Pancreas (tissue), 10 donors: ENCODE results near the gene ZNF581. TPM values are rescaled to one million over a fixed set of nuclear protein-coding genes. Genes with fewer than 3 reads are reported as not detected.

Experiments
- ATAC-seq, 4 donors: fragments of 200-7000 bp; cut with Tn5 transposase; one replicate each; pipeline versions ENCODE4 v1.8.0 to v1.9.1; 2020; ENCODE audit warnings: mild to moderate bottlenecking in 4 of 4, moderate library complexity in 4 of 4
- DNase-seq, 6 donors: peaks; one replicate each; pipeline ENCODE4 v3.0.0-alpha.2; 2020
- FAIRE-seq: peaks from 2 replicates; lab custom pipeline; 2012; peaks lifted over from hg19 to GRCh38; lab: Jason Lieb, UNC
- H3K27ac ChIP-seq, 4 donors: fragments of 200-600 bp; sonication (generic); 1 replicate in 3 of 4; 2 replicates in 1 of 4; pipeline versions ENCODE4 v1.5.0 to v1.8.0; 2020
- H3K27me3 ChIP-seq, 4 donors: fragments of 200-600 bp; one replicate each; pipeline ENCODE4 v1.8.0; 2021
- H3K36me3 ChIP-seq, 3 donors: fragments of 200-600 bp; sonication (generic) in 1 of 3; one replicate each; pipeline versions ENCODE4 v1.5.0 to v1.8.0; 2020 to 2021
- H3K4me1 ChIP-seq, 3 donors: fragments of 200-600 bp; one replicate each; pipeline ENCODE4 v1.8.0; 2021
- H3K4me3 ChIP-seq, 4 donors: fragments of 200-600 bp; sonication (generic) in 2 of 4; one replicate each; pipeline versions ENCODE4 v1.5.0 to v1.8.0; 2020 to 2021
- H3K9me3 ChIP-seq, 4 donors: fragments of 200-600 bp; one replicate each; pipeline ENCODE4 v1.8.0; 2021
- WGBS, 2 donors: extraction: QIAGEN DNeasy Blood & Tissue Kit; methylation state at CpG; one replicate each; pipeline ENCODE4 v1.1.7; 2013; 5-methylcytosine and 5-hydroxymethylcytosine counted together
- intact Hi-C, 3 donors: fragments of 100-400 bp; cut with DNase I; formaldehyde crosslinking; loops; one replicate each; pipeline versions ENCODE4 v1.11.1 to v1.14.2; 2022
- polyA plus RNA-seq, 2 donors: library from polyadenylated mRNA; stranded (reverse); fragments of 200-250 nt; gene quantifications; one replicate each; pipeline ENCODE4 v1.2.3, GENCODE V29; 2013
- total RNA-seq, 6 donors: library from RNA; stranded (reverse); fragmentation: NEBNext Ultra II Directional in 4 of 6; extraction: Animal tissue kit (Norgen Biotek cat#: 25700) in 4 of 6; gene quantifications; one replicate each; pipeline versions ENCODE4 v1.2.1 to v1.2.4, GENCODE V29; 2021 to 2023
- TF ChIP-seq, protein P1 (sequence below), 4 donors: fragments of 200-600 bp; sonication (generic) in 3 of 4; IDR thresholded peaks; one replicate each; pipeline versions ENCODE4 v1.5.0 to v1.8.0; 2021; ENCODE audit warnings: antibody characterized with exemption in 4 of 4
- donor health status: healthy with polysubstance abuse.
- donor health status: DM: no; HTN: no; CAD: no; lungs with moderate emphysema.
- donor health status: DM: no; HTN: no; CAD: no.
- donor health status: control.
- donor health status: control.
- donor health status: Bipolar disorder and iron deficiency.
- donor health status: DM: yes; HTN: yes; CAD: no.
- donor health status: DM: no; HTN: no; CAD: no.
- donor health status: DM: no; HTN: no; CAD: no.
- donor health status: DM: yes; HTN: yes; CAD: no.

ZNF581 gene
- total and polyA plus RNA-seq, 8 donors = 12.9 to 23.2 (median 15.2) TPM

- intact Hi-C loops = no loop called here
- Histone ChIP-seq H3K4me3 (peak within 1 kb of the TSS; percentile 74 to 98 (median 84)), H3K27ac (peak within 1 kb of the TSS; percentile 67 to 88 (median 84)), H3K27me3 (no peaks in the 10 kb centered on the region), H3K9me3 (no peaks in the 10 kb centered on the region), H3K36me3 (peaks cover 0 to 20% (median 11%) of the 10 kb centered on the region in 3 donors), H3K4me1 (peaks cover 24 to 41% (median 25%) of the 10 kb centered on the region in 3 donors)
- TF ChIP-seq, protein P1, sequence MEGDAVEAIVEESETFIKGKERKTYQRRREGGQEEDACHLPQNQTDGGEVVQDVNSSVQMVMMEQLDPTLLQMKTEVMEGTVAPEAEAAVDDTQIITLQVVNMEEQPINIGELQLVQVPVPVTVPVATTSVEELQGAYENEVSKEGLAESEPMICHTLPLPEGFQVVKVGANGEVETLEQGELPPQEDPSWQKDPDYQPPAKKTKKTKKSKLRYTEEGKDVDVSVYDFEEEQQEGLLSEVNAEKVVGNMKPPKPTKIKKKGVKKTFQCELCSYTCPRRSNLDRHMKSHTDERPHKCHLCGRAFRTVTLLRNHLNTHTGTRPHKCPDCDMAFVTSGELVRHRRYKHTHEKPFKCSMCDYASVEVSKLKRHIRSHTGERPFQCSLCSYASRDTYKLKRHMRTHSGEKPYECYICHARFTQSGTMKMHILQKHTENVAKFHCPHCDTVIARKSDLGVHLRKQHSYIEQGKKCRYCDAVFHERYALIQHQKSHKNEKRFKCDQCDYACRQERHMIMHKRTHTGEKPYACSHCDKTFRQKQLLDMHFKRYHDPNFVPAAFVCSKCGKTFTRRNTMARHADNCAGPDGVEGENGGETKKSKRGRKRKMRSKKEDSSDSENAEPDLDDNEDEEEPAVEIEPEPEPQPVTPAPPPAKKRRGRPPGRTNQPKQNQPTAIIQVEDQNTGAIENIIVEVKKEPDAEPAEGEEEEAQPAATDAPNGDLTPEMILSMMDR (IDR thresholded peaks at IDR 0.05) = no peak
- 0 to 1% methylated on average over 62 to 101 of the region's 101 CpGs for WGBS, 2 donors
- peak; percentile 96 to 98 (median 96) for DNase-seq
- peak; percentile 85 to 92 (median 88) for ATAC-seq
- FAIRE-seq = no peak
Measured at GRCh38 chr19:55674841-55675660, 31.6 kb downstream of the ZNF581 start, which contains the start of gene EPN1. EPN1 (plus strand) TSS chr19:55675226; CDS start chr19:55678628, 3,402 bp downstream.

DNA sequence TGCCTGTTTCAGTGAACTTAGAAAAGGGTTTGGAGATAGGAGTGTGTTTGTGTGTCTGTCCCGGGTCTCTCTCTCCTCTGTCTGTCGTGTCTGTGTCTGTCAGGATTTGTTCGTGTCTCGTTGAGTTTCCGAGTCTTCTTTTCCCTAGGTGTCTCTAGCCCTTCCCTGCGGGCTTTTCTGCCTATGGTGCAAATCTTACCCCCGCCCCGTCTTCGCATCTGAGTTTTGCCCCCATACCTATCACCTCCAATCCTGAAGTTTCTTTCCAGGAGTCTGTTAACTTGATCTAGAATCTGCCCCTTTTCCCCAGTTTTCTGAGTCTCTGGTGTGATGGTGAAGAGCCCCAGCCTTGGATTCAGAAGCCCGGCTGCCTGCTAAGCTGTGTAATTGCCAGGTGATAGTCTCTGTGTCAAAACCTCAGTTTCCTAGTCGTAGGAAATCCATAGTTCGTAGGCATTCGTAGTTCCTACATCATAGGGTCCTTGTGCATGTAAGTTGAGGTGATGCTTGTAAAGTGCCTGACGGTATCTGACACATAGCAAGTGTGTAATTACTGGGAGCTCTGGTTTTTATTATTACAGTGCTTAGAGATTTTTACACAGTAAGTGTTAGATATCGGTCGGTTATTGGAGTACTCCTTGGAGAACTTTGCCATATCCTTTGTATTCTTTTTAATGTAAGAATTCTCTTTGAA, 32.4 kb downstream of the ZNF581 start:
- Histone ChIP-seq H3K4me3 (peak overlapping the region; percentile 74 to 98 (median 84)), H3K9me3 (no peaks in the 10 kb centered on the region), H3K27ac (peak overlapping the region; percentile 67 to 88 (median 84)), H3K4me1 (peaks cover 24 to 41% (median 25%) of the 10 kb centered on the region in 3 donors), H3K36me3 (peaks cover 0 to 12% (median 9%) of the 10 kb centered on the region in 3 donors), H3K27me3 (no peaks in the 10 kb centered on the region)
- no peak for FAIRE-seq
- 3 to 5% methylated on average over 16 of the region's 16 CpGs for WGBS, 2 donors
- TF ChIP-seq, protein P1 (IDR thresholded peaks at IDR 0.05) = no peak
- no peak for ATAC-seq
- DNase-seq = no peak
- intact Hi-C loops = no loop called here

DNA sequence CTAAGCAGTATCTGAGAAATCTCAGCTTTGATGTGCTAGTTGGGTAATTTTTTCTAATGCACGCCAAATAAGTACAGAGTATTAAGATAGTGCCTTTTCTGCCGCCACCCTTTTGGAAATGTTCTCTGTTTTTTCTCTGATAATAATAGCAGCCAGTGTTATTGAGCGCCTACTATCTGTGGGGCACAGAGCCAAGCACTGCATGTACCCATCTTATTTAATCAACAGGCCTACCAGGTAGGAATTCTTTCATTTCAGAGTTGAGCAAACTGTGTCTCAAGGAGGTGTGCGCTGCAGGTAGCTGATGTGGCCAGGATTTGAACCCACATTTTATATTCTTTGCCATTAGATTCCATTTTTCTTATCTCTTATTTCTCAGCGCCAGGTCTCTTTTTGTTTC, 32.9 kb downstream of the ZNF581 start:
- intact Hi-C loops = no loop called here
- TF ChIP-seq, protein P1 (IDR thresholded peaks at IDR 0.05) = no peak
- H3K27ac ChIP-seq = peak overlapping the region in 2 of 4 donors; percentile 83 to 88
- ATAC-seq = peak; percentile 26 to 63 (median 46)
- no peak for FAIRE-seq
- no peaks in the 10 kb centered on the region for H3K27me3 ChIP-seq
- H3K4me3 ChIP-seq = peak overlapping the region in 3 of 4 donors; percentile 75 to 98 (median 92)
- peak in 4 of 6 donors; percentile 64 to 78 (median 70) for DNase-seq
- WGBS, 2 donors = 18 to 20% methylated on average over 5 of the region's 5 CpGs
- peaks cover 0 to 11% (median 9%) of the 10 kb centered on the region in 3 donors for H3K36me3 ChIP-seq
- H3K4me1 ChIP-seq = peaks cover 24 to 41% (median 30%) of the 10 kb centered on the region in 3 donors
- no peaks in the 10 kb centered on the region for H3K9me3 ChIP-seq

DNA sequence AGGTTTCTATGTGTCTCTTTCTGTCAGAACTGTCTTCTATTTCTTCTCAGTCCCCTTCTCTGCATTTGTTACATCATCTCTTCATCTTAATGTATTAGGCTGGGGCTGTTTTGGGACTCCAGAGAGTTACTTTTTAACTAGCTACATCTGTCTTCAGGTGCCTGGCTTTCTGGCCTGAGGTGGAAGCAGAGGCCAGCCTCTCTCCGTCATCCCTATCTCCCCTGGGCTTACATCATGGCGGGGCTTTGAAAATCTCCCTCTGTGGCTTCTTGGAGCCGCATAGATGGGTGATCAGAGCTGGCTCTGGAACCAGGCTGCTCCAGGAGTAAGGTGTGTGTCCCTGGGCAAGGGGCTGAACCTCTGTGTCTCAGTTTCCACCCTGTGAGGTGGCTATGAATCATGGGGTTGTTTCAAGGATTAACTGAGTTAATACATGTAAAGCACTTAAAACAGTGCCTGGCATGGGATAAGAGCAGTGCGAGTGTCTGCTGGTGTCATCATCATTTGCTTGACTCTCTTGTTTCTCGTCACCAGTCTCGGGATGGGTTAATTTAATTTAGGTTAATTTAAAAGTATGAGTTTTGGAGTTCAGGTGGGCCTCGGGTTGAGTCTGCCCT, 33.5 kb downstream of the ZNF581 start:
- ATAC-seq (no peak), FAIRE-seq (no peak), DNase-seq (no peak)
- H3K27ac ChIP-seq = peak overlapping the region; percentile 1 to 88 (median 42)
- H3K27me3 ChIP-seq = no peaks in the 10 kb centered on the region
- H3K9me3 ChIP-seq = no peaks in the 10 kb centered on the region
- intact Hi-C loops = no loop called here
- TF ChIP-seq, protein P1 (IDR thresholded peaks at IDR 0.05) = no peak
- peak overlapping the region in 3 of 4 donors; percentile 75 to 98 (median 92) for H3K4me3 ChIP-seq
- peaks cover 0 to 11% (median 9%) of the 10 kb centered on the region in 3 donors for H3K36me3 ChIP-seq
- H3K4me1 ChIP-seq = peaks cover 24 to 41% (median 31%) of the 10 kb centered on the region in 3 donors
- WGBS, 2 donors = 29 to 36% methylated on average over 7 of the region's 7 CpGs
